ENCODE measurements around the gene BCAS1. TPM values are rescaled to one million over a fixed set of nuclear protein-coding genes. Genes with fewer than 3 reads are reported as not detected.

Gene BCAS1
- total RNA-seq, 1 donor from 2014 or later: 0.04 TPM

DNA sequence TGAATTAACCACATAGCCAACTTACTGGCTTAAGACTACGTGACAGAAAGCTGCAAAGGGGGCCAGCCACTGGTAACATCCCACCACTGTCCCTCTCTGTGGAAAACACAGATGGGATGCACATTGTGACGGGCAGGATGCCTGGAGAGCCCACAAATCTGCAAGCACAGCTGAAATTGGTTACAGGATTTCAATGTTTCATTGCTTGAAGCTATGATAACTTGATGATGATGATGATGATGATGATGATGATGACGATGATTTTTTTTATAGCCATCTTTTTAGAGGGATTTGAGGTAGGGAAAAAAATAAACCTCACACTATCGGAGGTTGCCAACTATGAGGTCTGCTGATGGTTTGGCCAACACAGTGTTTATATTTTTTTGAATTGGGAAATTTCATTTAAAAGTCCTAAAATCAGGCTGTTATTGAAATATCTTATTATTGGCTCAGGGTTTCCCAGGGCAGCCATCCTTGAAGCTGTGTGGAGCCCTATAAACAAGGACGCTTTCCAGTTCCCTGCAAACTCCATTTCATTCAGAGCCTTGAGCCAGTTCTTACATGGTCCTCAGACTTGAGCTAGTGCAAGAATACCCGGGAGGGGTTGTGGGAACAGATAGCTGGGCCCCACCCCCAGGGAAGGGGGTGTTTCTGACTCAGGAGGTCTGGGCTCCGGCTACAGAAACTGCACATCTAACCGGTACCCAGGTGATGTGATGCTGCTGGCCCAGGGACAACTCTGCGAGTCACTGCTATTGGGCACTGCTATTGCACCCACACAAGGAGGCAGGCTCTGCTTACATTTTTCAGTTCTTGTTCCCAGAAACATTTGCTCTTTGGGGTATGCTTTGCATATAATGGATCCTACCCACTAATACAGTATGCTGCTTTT is 27.1 kb downstream of the BCAS1 start:
- Histone ChIP-seq H3K4me3 (ENCODE audit: low read depth, low read length) (no peak overlapping the region), H3K27me3 (ENCODE audit: control insufficient read depth, insufficient read depth, low read length) (no peaks in the 10 kb centered on the region), H3K36me3 (ENCODE audit: control insufficient read depth, insufficient read depth, low read length) (no peaks in the 10 kb centered on the region)
- TF ChIP-seq, protein P1, sequence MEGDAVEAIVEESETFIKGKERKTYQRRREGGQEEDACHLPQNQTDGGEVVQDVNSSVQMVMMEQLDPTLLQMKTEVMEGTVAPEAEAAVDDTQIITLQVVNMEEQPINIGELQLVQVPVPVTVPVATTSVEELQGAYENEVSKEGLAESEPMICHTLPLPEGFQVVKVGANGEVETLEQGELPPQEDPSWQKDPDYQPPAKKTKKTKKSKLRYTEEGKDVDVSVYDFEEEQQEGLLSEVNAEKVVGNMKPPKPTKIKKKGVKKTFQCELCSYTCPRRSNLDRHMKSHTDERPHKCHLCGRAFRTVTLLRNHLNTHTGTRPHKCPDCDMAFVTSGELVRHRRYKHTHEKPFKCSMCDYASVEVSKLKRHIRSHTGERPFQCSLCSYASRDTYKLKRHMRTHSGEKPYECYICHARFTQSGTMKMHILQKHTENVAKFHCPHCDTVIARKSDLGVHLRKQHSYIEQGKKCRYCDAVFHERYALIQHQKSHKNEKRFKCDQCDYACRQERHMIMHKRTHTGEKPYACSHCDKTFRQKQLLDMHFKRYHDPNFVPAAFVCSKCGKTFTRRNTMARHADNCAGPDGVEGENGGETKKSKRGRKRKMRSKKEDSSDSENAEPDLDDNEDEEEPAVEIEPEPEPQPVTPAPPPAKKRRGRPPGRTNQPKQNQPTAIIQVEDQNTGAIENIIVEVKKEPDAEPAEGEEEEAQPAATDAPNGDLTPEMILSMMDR (IDR thresholded peaks at IDR 0.05; ENCODE audit: insufficient read depth, low read length, poor library complexity, severe bottlenecking): no peak
- no peak for DNase-seq (ENCODE audit: low read depth)

- H3K4me3 ChIP-seq (ENCODE audit: low read depth, low read length): no peak overlapping the region
- DNase-seq (ENCODE audit: low read depth): no peak
- H3K36me3 ChIP-seq (ENCODE audit: control insufficient read depth, insufficient read depth, low read length): no peaks in the 10 kb centered on the region
- TF ChIP-seq, protein P1 (IDR thresholded peaks at IDR 0.05; ENCODE audit: insufficient read depth, low read length, poor library complexity, severe bottlenecking): no peak
- no peaks in the 10 kb centered on the region for H3K27me3 ChIP-seq (ENCODE audit: control insufficient read depth, insufficient read depth, low read length)
Observed at GRCh38 chr20:54042021-54042420, 28.4 kb downstream of the BCAS1 start.

- no peaks in the 10 kb centered on the region for H3K27me3 ChIP-seq (ENCODE audit: control insufficient read depth, insufficient read depth, low read length)
- TF ChIP-seq, protein P1 (IDR thresholded peaks at IDR 0.05; ENCODE audit: insufficient read depth, low read length, poor library complexity, severe bottlenecking): no peak
- H3K36me3 ChIP-seq (ENCODE audit: control insufficient read depth, insufficient read depth, low read length): no peaks in the 10 kb centered on the region
- H3K4me3 ChIP-seq (ENCODE audit: low read depth, low read length): no peak overlapping the region
- DNase-seq (ENCODE audit: low read depth): no peak
Observed at GRCh38 chr20:54041336-54041735, 29.1 kb downstream of the BCAS1 start.

DNA sequence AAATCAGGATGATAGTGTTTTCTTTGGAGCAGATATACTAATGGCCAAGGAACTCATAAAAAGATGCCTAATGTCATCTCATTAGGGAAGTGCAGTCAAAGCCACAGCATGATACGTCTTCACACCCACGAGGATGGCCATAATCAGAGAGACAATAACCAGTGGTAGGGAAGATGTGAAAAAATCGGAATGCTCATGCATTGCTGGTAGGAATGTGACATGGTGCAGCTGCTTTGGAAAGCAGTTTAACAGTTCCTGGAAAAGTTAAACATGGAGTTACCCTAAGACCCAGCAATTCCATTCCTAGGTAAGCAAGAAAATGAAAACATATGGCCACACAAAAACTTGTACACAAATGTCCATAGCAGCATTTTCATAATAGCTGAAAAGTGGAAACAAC is 29.9 kb downstream of the BCAS1 start:
- DNase-seq (ENCODE audit: low read depth): no peak
- H3K4me3 ChIP-seq (ENCODE audit: low read depth, low read length): no peak overlapping the region
- no peaks in the 10 kb centered on the region for H3K36me3 ChIP-seq (ENCODE audit: control insufficient read depth, insufficient read depth, low read length)
- TF ChIP-seq, protein P1 (IDR thresholded peaks at IDR 0.05; ENCODE audit: insufficient read depth, low read length, poor library complexity, severe bottlenecking): no peak
- no peaks in the 10 kb centered on the region for H3K27me3 ChIP-seq (ENCODE audit: control insufficient read depth, insufficient read depth, low read length)

DNA sequence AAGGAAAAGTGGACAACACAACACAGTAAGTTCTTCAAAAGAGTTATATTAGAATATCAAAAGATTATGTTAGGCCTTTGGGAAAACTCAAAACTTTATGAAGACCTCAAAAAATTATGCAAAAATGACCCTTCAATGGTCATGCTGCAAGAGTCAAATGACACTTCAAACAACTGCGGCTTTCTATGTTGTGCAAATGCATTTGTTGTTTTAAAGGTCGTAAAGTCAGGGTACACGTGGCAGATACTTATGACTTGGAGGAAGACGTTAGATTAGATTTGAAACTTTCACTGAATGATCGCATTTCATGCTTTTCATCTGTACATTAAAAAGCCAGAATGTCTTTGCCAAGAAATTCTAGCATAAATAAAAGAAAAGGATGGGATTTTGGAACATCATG is 31.4 kb downstream of the BCAS1 start:
- TF ChIP-seq, protein P1 (IDR thresholded peaks at IDR 0.05; ENCODE audit: insufficient read depth, low read length, poor library complexity, severe bottlenecking): no peak
- DNase-seq (ENCODE audit: low read depth): no peak
- H3K36me3 ChIP-seq (ENCODE audit: control insufficient read depth, insufficient read depth, low read length): no peaks in the 10 kb centered on the region
- H3K27me3 ChIP-seq (ENCODE audit: control insufficient read depth, insufficient read depth, low read length): no peaks in the 10 kb centered on the region
- no peak overlapping the region for H3K4me3 ChIP-seq (ENCODE audit: low read depth, low read length)

DNA sequence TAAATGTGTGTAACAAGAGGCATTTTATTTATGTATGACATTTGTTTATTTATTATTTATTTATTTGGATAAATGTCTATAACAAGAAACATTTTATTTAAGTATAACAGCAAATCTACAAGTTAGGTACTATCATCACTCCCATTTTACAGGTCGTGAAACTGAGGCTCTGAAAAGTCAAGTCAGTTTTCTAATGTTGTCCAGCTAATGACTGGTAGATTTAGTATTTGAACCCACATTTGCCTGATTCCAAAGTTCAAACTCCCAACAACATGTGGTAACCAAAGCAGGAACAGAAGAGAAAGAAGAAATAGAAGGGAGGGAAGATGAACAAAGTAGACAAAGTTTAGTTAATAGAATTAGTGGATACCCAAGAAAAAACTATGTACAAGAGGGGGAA is 32.9 kb downstream of the BCAS1 start:
- TF ChIP-seq, protein P1 (IDR thresholded peaks at IDR 0.05; ENCODE audit: insufficient read depth, low read length, poor library complexity, severe bottlenecking): no peak
- H3K4me3 ChIP-seq (ENCODE audit: low read depth, low read length): no peak overlapping the region
- no peak for DNase-seq (ENCODE audit: low read depth)
- no peaks in the 10 kb centered on the region for H3K27me3 ChIP-seq (ENCODE audit: control insufficient read depth, insufficient read depth, low read length)
- no peaks in the 10 kb centered on the region for H3K36me3 ChIP-seq (ENCODE audit: control insufficient read depth, insufficient read depth, low read length)

Measured in kidney epithelial cell (primary cell).